ENCODE data around the gene FSHB. TPM values are rescaled to one million over a fixed set of nuclear protein-coding genes. Genes with fewer than 3 reads are reported as not detected.

FSHB gene
- total RNA-seq, 1 donor from 2014 or later, result not detected

- Mint-ChIP-seq H3K9me3 (peaks cover 2% of the 10 kb centered on the region), H3K27me3 (no peaks in the 10 kb centered on the region), H3K27ac (no peak overlapping the region), H3K36me3 (ENCODE audit: low read depth) (no peaks in the 10 kb centered on the region), H3K4me1 (peaks cover 16% of the 10 kb centered on the region), H3K4me3 (no peak overlapping the region)
- intact Hi-C loops (cut with micrococcal nuclease), result no loop called here
- POLR2A ChIA-PET, result no interaction called here
- no peak for ATAC-seq (ENCODE audit: low read depth)
- CTCF ChIA-PET, result no interaction called here
- TF ChIP-seq CTCF (IDR thresholded peaks at IDR 0.05), result no peak
- DNase-seq, result no peak
Observed at GRCh38 chr11:30203850-30204249, 27.0 kb upstream of the FSHB start.

- Mint-ChIP-seq H3K4me3 (peak overlapping the region; percentile 8), H3K27ac (peak overlapping the region; percentile 63), H3K9me3 (no peaks in the 10 kb centered on the region), H3K4me1 (peaks cover 16% of the 10 kb centered on the region), H3K27me3 (no peaks in the 10 kb centered on the region), H3K36me3 (ENCODE audit: low read depth) (no peaks in the 10 kb centered on the region)
- no peak for TF ChIP-seq CTCF (IDR thresholded peaks at IDR 0.05)
- ATAC-seq (ENCODE audit: low read depth), result peak; percentile 34
- intact Hi-C loops (cut with micrococcal nuclease), result no loop called here
- CTCF ChIA-PET, result interaction anchor here (1.0 kb wide), 1 partner anchor 10 kb away, joined by 4 read pairs; no protein-coding TSS in a partner anchor
- no peak for DNase-seq
- POLR2A ChIA-PET, result interaction anchor here (1.2 kb wide), 1 partner anchor 117 kb away, joined by 3 read pairs; the partner anchor contains the start of gene ARL14EP
Observed at GRCh38 chr11:30206249-30206996, 24.4 kb upstream of the FSHB start.

GRCh38 chr11:30210357-30210756 is 20.5 kb upstream of the FSHB start:
- intact Hi-C loops (cut with micrococcal nuclease), result no loop called here
- peaks cover 14% of the 10 kb centered on the region for H3K4me1 Mint-ChIP-seq
- ChIA-PET CTCF (interaction anchor here (1.2 kb wide), 1 partner anchor 14 kb away, joined by 3 read pairs; no protein-coding TSS in a partner anchor), POLR2A (no interaction called here)
- no peak overlapping the region for H3K4me3 Mint-ChIP-seq
- no peaks in the 10 kb centered on the region for H3K27me3 Mint-ChIP-seq
- H3K9me3 Mint-ChIP-seq, result no peaks in the 10 kb centered on the region
- H3K36me3 Mint-ChIP-seq (ENCODE audit: low read depth), result no peaks in the 10 kb centered on the region
- ATAC-seq (ENCODE audit: low read depth) (no peak), DNase-seq (no peak)
- no peak overlapping the region for H3K27ac Mint-ChIP-seq
- no peak for TF ChIP-seq CTCF (IDR thresholded peaks at IDR 0.05)

- TF ChIP-seq CTCF (IDR thresholded peaks at IDR 0.05), result no peak
- Mint-ChIP-seq H3K4me1 (no peaks in the 10 kb centered on the region), H3K36me3 (ENCODE audit: low read depth) (no peaks in the 10 kb centered on the region), H3K27me3 (no peaks in the 10 kb centered on the region), H3K9me3 (no peaks in the 10 kb centered on the region), H3K4me3 (no peak overlapping the region), H3K27ac (no peak overlapping the region)
- POLR2A ChIA-PET, result no interaction called here
- DNase-seq, result no peak
- ATAC-seq (ENCODE audit: low read depth), result no peak
- CTCF ChIA-PET, result no interaction called here
- intact Hi-C loops (cut with micrococcal nuclease), result no loop called here
Observed at GRCh38 chr11:30216534-30216933, 14.3 kb upstream of the FSHB start.

- no peaks in the 10 kb centered on the region for H3K9me3 Mint-ChIP-seq
- intact Hi-C loops (cut with micrococcal nuclease), result no loop called here
- H3K27me3 Mint-ChIP-seq, result no peaks in the 10 kb centered on the region
- CTCF ChIA-PET, result no interaction called here
- H3K4me3 Mint-ChIP-seq, result no peak overlapping the region
- POLR2A ChIA-PET, result no interaction called here
- no peak for TF ChIP-seq CTCF (IDR thresholded peaks at IDR 0.05)
- H3K4me1 Mint-ChIP-seq, result no peaks in the 10 kb centered on the region
- DNase-seq, result no peak
- no peak overlapping the region for H3K27ac Mint-ChIP-seq
- ATAC-seq (ENCODE audit: low read depth), result no peak
- H3K36me3 Mint-ChIP-seq (ENCODE audit: low read depth), result no peaks in the 10 kb centered on the region
Observed at GRCh38 chr11:30218278-30218677, 12.5 kb upstream of the FSHB start.

Data from activated B cell treated with CpG ODN at 0.5 μM for 24 hours (primary cell).